Stimulated activated CD8-positive, alpha-beta memory T cell treated with anti-CD3 and anti-CD28 coated beads, Interleukin-12 subunit alpha, Interleukin-12 subunit beta, amount 100 ng/mL, for 1 hour (primary cell): ENCODE results near the gene KAT7.
A peak's percentile ranks its signal among the peaks of the same experiment; 100 is the strongest.
"Not testable (repeated sequence)": the region's sequence is repeated elsewhere in the genome, so short reads cannot be mapped to it uniquely, and the experiment has no call there.

Experiments used
- DNase-seq: peaks from one replicate; pipeline ENCODE4 v3.0.0-alpha.2; 2020; ENCODE audit warnings: low read depth

The KAT7 gene

DNA sequence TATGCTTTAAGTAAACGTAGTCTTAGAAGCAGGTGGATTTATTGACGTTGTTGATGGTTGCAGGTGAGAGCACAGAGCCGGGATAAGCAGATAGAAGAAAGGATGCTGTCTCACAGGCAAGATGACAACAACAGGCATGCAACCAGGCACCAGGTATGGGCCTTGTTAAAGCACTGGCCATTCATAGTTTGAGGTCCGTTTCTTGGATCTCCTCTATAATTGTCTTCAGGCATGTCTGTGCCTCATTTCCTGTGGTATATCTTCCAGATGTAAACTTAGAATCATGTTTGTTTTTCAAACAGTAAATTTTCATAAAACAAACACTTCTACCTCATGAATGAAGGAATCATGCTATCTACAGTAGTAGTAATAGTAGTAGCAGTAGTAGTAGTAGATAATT, 20.6 kb downstream of the KAT7 start:
- no peak for DNase-seq

DNA sequence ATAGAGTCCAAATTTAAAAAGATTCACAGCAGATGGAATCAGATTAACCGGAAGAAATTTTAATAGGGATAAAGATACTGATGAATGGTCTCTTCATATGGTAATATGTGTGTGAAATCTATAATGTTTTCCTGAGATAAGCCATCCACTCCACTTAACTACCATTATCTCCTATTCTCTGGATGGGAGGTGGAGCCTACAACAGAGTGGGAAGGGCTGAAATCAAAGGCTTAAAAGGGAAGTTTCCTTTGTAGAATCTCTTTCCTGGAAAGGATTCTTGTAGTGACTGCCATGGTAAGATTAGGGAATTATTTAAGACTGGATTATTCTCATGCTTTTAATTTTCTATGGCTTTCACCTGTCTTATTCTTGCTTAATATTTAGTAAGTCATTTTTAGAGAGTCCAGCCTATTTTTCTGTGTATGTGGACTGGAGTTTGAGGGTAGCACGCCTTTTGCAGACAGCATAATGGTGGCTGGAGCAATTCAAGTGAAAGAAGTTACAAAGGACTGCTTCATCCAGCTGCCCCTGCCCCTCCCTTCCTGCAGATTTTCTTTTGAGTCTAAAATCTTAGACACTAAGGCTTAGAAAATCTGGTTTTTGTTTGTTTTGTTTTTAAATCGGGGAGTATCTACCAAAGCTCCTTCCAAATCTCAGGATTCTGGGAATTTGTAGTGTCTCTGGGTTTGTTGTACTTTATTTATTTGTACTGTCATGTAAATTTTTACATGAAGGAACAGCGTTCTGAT, 26.5 kb downstream of the KAT7 start:
- no peak for DNase-seq

DNA sequence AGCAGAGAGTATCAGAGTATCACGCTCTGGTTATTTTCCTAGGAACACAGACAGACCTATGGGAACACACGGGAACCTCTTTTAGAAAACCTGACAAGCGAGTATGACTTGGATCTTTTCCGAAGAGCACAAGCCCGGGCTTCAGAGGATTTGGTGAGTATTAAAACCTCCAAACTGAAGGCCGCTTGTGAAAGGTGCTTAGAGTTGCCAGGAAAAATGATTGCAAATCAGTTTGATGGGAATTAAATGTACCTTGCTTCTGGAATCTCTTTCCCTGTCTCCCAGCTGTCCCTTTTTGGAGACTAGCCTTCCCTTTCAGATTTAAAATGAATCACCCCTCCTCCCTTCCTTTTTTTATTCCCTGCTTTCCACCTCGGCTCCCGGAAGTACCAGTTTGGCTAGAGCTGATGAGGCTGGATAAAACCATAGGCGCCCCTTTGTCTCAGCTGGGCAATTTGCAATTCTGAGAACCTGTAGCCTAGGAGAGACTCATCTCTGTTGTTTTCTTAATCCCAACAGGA, 27.3 kb downstream of the KAT7 start:
- no peak for DNase-seq

DNA sequence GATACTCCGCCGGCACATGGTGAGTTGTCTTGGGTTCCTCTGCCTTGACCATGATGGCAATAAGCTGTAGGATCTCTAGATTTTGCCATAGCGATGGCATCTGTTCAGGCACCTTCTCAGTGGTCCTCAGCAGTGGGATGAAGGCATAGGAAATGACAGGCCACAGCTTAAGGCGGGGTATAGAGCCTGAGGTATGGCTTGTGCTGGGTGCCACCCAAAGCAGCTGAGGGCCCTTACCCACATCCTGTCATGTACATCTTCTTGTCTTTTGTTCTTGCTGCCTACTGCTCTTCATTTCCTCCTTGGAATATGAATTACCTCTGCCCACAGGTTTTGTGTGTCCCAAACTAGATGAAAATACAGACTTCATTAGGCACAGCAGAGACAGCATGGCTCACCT, 29.5 kb downstream of the KAT7 start:
- DNase-seq, result peak; percentile 43

DNA sequence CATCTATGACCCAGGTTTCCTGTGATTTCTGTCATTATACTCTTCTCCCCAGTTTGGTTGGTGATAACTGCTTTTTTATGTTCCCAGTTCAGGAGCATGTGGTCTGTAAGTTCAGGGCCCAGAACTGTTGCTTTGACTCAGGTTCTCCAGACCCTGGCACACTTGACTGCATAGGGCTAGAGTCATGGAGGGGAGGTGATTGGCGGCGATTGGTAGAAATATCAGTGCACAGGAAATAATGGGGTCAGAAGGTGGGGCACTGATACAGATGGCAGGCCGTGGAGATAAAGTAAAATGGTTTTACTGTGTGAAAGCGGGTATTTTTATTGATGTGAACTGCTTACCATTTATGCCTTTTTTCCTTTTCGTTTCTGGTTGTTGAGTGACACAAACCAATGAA, 30.7 kb downstream of the KAT7 start:
- no peak for DNase-seq

DNA sequence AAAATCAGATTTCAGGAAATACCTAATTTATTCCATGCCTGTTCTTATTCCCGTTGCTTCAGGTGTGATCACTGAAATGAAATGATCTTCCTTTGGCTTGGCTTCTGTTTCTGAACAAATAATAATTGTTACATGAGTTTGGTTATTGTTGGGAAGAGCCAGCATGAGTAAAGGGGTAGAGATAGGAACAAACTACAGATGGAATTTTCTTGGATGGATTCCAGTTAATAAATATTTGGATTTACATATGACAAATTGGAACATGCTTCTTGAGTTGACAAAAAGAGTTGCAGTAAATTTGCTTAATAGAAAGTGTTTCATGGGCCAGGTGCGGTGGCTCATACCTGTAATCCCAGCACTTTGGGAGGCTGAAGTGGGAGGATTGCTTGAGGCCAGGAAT, 31.2 kb downstream of the KAT7 start:
- no peak for DNase-seq

DNA sequence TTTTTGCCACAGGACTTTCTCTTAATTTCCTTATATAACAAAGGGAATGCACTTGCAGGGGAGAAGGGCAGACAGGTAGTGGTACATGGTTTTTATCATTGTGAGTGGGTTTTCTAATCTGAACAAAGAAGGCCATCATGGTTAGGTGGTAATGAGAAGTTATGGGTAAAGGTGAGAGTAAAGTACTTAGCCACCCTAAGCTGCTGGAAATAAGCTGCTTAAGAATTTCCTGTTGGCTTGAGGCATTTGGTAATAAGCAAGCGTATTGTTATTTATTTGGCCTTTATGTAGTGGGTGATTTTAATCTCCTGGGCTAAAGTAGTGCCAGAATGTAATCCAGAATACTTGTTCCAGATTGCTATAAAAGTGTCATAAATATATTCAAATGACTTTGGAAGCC, 32.3 kb downstream of the KAT7 start:
- no peak for DNase-seq

DNA sequence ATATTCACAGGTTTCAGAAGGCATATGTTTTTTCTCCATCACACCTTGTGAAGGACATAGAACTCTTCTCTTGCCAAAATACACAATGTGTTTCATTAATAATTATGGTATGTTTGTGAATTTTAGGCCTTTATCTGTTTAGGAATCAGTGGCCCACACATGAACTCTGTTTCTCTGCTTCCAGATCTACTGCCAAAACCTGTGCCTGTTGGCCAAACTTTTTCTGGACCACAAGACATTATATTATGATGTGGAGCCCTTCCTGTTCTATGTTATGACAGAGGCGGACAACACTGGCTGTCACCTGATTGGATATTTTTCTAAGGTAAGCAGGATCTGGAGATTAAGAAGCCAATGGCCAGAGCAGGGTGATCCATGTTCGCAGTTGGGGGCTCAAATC, 33.0 kb downstream of the KAT7 start:
- no peak for DNase-seq

DNA sequence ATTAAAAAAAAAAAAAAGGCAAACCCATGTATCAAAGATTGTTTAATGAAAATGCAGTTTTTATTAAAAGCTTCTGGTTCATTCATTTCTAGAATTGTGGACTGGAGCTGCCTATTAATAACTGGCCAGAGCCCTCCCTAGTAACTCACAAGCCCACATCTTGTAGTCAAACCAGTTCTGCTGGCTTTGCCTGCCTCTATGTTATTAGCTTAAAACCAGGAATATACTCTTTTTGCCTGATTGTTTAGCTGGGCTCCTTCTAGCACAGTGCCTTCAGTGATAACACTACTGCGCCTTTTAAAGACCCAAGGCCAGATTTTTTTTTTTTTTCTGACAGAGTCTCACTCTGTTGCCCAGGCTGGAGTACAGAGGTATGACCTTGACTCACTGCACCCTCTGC, 33.4 kb downstream of the KAT7 start:
- no peak for DNase-seq

DNA sequence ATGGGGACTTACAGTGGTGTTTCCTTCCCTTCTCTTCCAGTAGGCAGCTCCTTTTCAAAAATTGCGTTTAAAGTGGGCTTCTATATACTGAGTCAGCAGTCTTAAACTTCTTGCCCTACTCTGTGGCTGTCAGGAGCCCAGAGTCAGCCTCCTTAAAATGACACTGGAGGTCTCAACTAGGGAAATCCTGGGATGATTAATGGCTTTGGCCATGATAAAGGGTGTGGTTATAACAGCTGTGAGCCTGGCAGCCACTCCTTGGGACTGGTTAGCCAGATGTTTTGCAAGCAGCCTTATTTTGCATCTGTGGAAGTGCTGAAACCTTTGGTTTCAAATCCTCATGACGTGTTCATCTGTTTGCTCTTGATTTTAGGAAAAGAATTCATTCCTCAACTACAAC, 34.3 kb downstream of the KAT7 start:
- no peak for DNase-seq

DNA sequence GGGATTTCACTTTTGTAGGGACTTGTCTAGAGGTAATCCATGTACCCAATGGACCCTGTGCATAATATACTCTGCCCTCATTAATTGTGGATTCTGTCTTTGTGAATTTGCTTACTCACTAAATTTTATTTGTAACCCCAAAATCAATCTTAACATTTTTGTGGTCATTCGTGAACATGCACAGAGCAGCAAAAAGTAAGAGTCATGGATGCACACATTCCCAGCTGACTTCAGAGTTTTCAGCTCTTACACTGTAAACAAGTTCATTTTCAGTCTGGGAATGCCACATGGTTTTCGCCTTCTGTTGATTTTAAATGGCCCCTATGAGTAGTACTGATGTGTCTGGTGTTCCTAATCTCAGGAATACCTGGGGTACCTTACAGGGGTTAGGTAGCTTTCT, 35.1 kb downstream of the KAT7 start:
- DNase-seq, result no peak

DNA sequence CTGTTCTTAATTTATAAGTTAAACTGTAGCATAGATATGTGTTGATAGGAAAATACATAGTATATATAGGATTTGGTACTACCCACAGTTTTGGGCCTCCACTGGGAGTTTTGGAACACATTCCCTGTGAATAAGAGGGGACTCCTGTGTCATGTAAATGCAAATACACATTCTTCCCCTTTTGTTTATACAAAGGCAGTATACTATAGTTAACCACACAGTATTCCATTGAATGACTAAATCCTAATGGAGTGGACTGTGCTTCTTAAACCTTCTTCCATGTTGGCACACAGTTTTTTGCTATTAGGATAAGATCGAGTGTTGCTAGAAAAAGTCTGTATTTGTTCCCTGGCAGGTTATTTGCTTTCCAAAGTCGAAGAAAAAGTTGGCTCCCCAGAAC, 37.2 kb downstream of the KAT7 start:
- no peak for DNase-seq

DNA sequence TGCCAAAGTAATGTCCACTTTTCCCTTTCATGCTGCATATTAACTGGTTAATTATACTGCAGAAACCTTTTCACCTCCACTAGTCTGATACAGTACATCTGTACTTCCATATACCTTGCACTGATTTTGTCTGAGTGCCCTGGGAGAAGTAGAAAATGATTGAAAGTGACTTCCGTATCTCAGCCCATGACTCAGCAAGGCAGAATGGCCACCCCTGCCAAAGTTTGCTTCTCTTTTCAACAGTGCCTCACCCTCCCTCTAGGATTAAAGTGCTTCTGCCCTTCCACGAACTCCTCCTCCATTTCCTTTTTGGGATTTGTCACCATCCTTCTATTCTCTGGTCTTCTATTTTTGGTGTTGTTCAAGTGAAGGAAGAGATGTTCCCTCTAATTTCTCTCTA, 39.8 kb downstream of the KAT7 start:
- not testable (repeated sequence) for DNase-seq

DNA sequence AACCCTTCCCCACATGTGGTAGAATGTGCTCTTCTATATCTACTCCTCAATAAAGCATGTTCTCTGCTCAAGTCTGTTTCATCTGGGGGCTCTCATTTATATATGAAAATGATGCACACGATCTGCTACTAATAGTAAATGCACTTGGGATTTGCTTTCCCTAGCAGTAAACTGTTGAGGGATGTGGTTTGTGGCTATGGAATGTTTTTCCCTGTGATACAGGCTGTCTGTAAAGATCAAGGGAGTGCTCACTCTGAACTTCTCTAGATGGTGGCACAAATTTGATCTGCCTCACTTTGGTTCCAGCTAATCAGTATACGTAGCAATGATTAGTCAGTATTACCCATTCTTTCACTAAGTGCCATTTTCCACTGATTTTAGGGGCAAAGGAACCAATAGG, 40.5 kb downstream of the KAT7 start:
- no peak for DNase-seq

DNA sequence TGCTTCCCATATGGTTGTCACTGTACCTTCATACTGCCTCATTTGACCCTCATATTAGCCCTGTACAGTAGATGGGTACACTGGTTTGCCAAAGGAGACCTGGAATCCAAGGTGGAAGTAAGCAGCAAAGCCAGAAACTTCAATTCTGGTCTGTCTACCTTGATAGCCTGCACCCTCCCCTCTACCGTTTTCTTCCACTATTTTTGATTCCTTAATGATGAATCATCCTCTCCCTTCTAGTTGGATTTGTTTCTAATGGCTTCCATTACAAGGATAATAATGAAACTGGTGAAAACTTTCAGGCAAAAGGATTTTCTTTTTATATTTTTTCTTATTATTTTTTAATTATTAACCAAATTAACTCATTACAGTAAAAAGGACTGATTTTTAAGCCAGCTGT, 42.1 kb downstream of the KAT7 start:
- no peak for DNase-seq

DNA sequence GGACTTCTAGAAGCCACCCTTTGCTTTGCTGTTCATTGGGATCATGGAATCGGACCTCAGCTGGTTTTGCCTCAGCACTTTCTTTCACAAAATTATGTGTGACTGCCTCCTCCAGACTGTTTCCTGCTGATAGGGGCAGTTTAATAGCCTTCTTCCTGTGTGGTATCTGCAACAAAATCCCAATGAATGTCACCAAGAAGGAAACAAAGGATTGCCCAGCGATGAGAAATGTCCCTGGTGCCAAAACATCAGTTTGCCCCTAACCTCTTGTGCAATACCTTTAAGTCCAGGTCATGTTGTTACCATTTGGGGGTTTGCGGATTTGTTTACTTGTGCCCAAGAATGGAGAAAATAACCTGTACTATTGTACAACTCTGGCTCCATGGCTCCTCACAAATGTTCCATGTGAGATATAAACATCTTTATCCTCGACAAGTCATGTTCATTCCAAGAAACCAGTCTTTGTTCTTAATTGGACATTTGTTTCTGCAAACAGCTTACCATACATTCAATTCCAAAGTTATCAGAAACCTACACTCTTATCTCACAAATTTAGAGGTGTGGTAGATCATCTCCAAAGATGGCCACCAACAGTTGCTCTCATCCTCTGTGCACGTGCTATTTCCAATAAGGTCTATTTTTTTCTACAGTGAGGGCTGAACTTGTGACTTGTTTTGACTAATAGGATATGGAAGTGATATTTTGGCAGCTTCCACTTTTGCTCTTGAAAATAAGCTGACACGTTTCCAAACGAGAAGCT, 44.5 kb downstream of the KAT7 start:
- DNase-seq, result no peak

DNA sequence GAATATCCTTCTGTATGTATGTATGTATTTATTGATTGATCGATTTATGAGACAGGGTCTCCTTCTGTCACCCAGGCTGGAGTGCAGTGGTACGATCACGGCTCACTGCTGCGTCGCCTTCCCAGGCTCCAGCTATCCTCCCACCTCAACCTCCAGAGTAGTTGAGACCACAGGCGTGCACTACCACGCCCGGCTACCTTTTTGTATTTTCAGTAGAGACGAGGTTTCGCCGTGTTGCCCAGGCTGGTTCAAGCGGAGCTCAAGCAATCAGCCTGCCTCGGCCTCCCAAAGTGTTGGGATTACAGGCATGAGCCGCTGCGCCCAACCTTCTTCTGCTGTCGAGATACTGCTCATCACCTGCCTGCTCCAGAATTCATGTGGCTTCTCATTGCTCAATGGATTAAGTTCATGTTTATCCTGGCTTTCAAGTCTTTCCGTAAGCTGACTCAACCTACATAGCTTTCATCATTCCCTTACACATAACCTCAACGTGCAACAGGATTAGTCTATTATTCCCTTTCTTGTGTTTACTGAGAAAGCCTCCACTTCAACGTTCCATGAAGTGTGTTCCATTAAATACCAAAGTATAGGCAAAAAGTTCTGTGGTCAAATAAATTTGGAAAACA, 45.8 kb downstream of the KAT7 start:
- no peak for DNase-seq

DNA sequence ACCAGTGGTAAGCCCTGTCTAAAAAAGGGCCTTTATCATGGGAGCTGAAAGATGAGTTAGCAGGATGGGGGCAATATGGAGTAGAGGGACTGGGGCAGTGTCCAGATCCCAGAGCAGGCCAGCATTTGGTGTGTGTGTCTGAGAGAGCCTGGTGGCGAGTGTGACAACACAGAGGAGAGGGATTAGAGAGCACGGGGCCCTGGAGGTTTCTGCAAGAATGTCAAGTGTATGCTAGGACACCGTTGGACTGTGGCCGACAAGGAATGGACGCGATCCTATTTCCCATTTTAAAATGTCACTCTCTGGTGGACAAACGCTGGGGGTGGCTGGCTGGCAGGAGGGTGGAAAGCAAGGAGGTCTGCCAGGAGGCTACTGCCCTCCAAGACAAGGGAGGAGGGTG, 47.0 kb downstream of the KAT7 start:
- no peak for DNase-seq

DNA sequence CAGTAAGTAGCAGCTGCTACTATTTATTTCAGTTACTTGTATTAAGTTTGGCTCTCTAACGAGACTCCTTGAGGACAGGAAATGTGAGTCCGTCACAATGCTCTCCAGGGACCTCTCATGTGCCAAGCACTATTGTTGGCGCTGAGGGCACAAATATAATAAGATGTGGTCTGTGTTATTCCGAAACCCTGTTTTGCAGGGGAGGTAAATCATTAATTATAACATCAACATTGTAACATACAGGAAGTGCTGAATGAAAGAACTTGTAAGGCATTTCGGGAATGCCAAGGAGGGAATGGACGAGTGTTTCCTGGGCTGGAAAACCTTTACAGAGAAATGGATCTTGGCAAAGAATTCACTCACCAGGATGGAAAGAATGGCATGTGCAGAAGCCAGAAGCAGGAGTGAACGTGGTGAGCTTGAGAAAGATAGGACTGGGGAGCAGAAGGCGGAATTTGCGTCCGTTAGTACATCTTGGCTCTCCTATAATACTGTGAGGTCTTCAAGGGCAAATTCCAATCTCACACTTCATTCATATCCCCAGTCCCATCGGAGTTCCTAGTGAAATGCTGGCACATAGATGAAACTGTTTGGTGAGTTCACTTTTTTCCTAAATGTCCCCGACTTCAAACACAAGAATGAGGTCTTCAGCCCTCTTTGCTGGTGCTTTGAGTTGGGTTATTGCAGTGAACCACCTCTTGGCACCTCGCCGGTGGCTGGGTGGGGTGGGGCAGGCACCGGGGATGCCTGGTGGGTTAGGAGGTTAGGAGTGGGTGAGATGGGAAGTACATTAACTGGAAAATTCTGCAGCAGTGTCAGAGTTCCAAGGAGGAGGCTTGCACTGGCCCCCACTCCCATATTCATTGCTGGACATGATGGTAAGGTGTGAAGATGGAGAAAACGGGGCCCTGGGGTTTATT, 47.9 kb downstream of the KAT7 start:
- no peak for DNase-seq

DNA sequence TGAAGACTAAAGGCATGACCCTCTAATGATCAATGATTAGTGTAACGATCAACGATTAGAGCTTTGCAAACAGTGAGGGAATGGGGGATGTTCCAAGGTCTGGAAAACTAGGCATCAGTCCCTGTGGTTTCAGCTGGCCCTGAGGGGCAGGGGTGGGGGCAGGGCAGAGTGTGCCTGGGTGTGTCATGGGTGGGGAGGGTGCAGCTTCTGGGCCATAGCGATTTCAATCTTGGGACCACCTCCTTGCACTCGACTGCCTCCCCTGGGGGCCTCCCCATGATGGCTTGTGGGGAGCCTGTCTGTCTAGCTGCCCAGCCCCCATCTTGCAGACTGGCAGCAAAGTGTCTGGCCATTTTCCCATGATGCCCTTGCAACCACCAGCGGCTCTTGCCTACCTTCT, 51.0 kb downstream of the KAT7 start:
- no peak for DNase-seq

DNA sequence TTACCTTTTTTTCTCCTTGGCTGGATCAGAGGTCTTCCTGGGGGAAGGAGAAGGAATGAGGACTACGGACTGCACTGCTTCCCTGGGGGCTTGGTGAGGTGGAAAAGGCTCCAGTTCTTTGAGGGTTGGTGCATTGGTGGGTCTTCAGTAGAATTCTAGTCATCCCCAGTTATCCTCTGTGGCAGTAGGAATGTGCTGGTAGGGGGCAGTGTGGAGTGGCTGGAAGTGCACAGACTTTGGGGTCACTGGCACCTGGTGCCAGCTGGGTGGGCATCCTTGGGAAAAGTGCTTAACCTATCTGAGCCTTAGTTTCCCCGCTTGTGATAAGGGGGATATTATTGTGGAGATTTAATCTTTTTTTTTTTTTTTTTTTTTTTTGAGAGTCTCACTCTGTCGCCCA, 53.1 kb downstream of the KAT7 start:
- no peak for DNase-seq

DNA sequence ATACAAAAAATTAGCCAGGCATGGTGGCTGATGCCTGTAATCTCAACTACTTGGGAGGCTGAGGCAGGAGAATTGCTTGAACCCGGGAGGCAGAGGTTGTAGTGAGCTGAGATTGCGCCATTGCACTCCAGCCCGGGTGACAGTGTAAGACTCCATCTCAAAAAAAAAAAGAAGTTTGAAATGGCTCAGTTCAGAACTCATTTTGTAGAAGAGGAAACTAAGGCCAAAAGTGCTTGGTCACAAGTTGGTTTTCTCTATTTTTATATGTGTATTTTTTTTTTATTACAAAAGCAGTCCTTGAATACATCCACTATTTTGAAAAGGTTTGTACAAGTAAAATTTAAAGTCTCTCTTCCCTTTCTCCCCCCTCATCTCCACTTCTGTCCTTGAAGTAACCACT, 53.9 kb downstream of the KAT7 start:
- DNase-seq, result no peak
